Thyroid gland (tissue), 4 donors: Measurements from ENCODE around the gene CCL24. TPM values are rescaled to one million over a fixed set of nuclear protein-coding genes. Genes with fewer than 3 reads are reported as not detected.
"Not testable (repeated sequence)": the region's sequence is repeated elsewhere in the genome, so short reads cannot be mapped to it uniquely, and the experiment has no call there.

Experiments
- DNase-seq, 2 donors: peaks; one replicate each; pipeline ENCODE4 v3.0.0-alpha.2; 2019
- H3K27ac ChIP-seq, 3 donors: fragments of 200-600 bp; sonication (generic); 1 replicate in 2 of 3; 2 replicates in 1 of 3; pipeline ENCODE4 v1.5.1; 2016 to 2019; ENCODE audit warnings: mild to moderate bottlenecking in 1 of 3, moderate library complexity in 1 of 3
- H3K27me3 ChIP-seq: fragments of 200-600 bp; sonication (generic); one replicate; pipeline ENCODE4 v1.5.1; 2019
- H3K36me3 ChIP-seq, 2 donors: fragments of 200-600 bp; sonication (generic); one replicate each; pipeline ENCODE4 v1.5.1; 2016 to 2019
- H3K4me1 ChIP-seq, 2 donors: fragments of 200-600 bp; sonication (generic); one replicate each; pipeline ENCODE4 v1.5.1; 2017 to 2019
- H3K4me3 ChIP-seq, 3 donors: fragments of 200-600 bp; sonication (generic); replicated peaks in 1 of 3; 1 replicate in 2 of 3; 2 replicates in 1 of 3; pipeline ENCODE4 v1.5.1; 2016; ENCODE audit warnings: mild to moderate bottlenecking in 1 of 3
- H3K9me3 ChIP-seq: fragments of 200-600 bp; sonication (generic); one replicate; pipeline ENCODE4 v1.5.1; 2017
- POLR2A ChIP-seq, 2 donors: fragments of 450-650 bp; IDR thresholded peaks; one replicate each; pipeline ENCODE4 v1.6.1; 2017; ENCODE audit warnings: antibody characterized with exemption in 2 of 2, mild to moderate bottlenecking in 2 of 2, moderate library complexity in 1 of 2
- WGBS, 2 donors: methylation state at CpG; one replicate each; pipeline ENCODE4 v1.1.5; 2017; 5-methylcytosine and 5-hydroxymethylcytosine counted together
- intact Hi-C: fragments of 100-400 bp; cut with DNase I; formaldehyde crosslinking; loops from one replicate; pipeline ENCODE4 v1.15.1; 2023
- total RNA-seq, 4 donors: library from RNA; depleted of rRNA; stranded (reverse); fragments of >200 nt; gene quantifications; one replicate each; pipeline ENCODE4 v1.2.3, GENCODE V29; 2016
- TF ChIP-seq, protein P1 (sequence below), 6 experiments: fragments of 200-600 bp in 3 of 6; fragments of 450-650 bp in 3 of 6; sonication (generic) in 3 of 6; IDR thresholded peaks; one replicate each; pipeline ENCODE4 v1.5.1; 2016 to 2019; ENCODE audit warnings: antibody characterized with exemption in 6 of 6, mild to moderate bottlenecking in 2 of 6, inconsistent platforms in 1 of 6, moderate library complexity in 1 of 6

The CCL24 gene
- total RNA-seq, 4 donors from 2014 or later: not detected

DNA sequence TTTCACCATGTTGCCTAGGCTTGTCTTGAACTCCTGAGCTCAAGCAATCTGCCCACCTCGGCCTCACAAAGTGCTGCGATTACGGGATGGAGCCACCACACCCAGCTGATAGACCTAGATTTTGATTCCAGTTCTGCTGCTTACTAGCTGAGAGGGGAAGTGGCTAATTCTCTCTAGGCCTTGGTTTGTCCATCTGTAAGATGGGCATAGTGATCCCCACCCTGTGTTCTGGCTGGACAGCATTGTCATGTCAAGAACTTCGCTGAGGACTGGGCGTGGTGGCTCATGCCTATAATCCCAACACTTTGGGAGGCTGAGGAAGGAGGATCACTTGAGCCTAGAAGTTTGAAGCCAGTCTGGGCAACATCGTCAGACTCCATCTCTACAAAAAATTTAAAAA, 17.4 kb upstream of the CCL24 start:
- no peak overlapping the region for H3K4me3 ChIP-seq
- 90 to 97% methylated on average over 6 of the region's 6 CpGs for WGBS, 2 donors
- no peak overlapping the region for H3K27ac ChIP-seq
- no peaks in the 10 kb centered on the region for H3K4me1 ChIP-seq
- no peaks in the 10 kb centered on the region for H3K36me3 ChIP-seq
- H3K9me3 ChIP-seq: no peaks in the 10 kb centered on the region
- intact Hi-C loops: no loop called here
- TF ChIP-seq POLR2A (IDR thresholded peaks at IDR 0.05): no peak
- DNase-seq: no peak
- no peaks in the 10 kb centered on the region for H3K27me3 ChIP-seq

GRCh38 chr7:75829656-75830055, 16.1 kb upstream of the CCL24 start:
- WGBS, 2 donors: 59 to 75% methylated on average over 6 of the region's 6 CpGs
- H3K36me3 ChIP-seq, intact Hi-C loops, H3K4me3 ChIP-seq, H3K9me3 ChIP-seq, H3K4me1 ChIP-seq, DNase-seq, H3K27ac ChIP-seq, H3K27me3 ChIP-seq: not testable (repeated sequence)

- 56 to 59% methylated on average over 9 of the region's 9 CpGs for WGBS, 2 donors
- Histone ChIP-seq H3K36me3 (no peaks in the 10 kb centered on the region), H3K4me1 (no peaks in the 10 kb centered on the region), H3K9me3 (no peaks in the 10 kb centered on the region), H3K4me3 (no peak overlapping the region), H3K27ac (no peak overlapping the region), H3K27me3 (no peaks in the 10 kb centered on the region)
- DNase-seq: no peak
- TF ChIP-seq, protein P1, sequence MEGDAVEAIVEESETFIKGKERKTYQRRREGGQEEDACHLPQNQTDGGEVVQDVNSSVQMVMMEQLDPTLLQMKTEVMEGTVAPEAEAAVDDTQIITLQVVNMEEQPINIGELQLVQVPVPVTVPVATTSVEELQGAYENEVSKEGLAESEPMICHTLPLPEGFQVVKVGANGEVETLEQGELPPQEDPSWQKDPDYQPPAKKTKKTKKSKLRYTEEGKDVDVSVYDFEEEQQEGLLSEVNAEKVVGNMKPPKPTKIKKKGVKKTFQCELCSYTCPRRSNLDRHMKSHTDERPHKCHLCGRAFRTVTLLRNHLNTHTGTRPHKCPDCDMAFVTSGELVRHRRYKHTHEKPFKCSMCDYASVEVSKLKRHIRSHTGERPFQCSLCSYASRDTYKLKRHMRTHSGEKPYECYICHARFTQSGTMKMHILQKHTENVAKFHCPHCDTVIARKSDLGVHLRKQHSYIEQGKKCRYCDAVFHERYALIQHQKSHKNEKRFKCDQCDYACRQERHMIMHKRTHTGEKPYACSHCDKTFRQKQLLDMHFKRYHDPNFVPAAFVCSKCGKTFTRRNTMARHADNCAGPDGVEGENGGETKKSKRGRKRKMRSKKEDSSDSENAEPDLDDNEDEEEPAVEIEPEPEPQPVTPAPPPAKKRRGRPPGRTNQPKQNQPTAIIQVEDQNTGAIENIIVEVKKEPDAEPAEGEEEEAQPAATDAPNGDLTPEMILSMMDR (IDR thresholded peaks at IDR 0.05): no peak
- TF ChIP-seq POLR2A (IDR thresholded peaks at IDR 0.05): no peak
- intact Hi-C loops: no loop called here
Observed at GRCh38 chr7:75823198-75823910, 9.7 kb upstream of the CCL24 start.

DNA sequence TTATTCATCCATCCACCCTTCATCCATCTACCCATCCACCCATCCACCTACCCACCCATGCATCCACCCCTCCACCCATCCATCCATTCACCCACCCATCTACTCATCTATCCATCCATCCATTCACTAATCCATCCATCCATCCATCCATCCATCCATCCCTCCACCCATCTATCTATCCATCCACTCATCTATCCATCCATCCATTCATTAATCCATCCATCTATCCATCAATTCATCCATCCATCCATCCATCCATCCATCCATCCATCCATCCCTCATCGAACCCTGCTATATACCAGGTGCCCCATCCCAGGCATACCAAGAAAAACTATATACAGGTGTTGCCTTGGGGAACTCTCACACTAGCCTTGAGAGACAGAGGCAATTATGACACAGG, 7.1 kb upstream of the CCL24 start:
- Histone ChIP-seq H3K4me1 (no peaks in the 10 kb centered on the region), H3K4me3 (no peak overlapping the region), H3K27me3 (no peaks in the 10 kb centered on the region), H3K36me3 (no peaks in the 10 kb centered on the region), H3K27ac (no peak overlapping the region), H3K9me3 (no peaks in the 10 kb centered on the region)
- no peak for DNase-seq
- no peak for TF ChIP-seq POLR2A (IDR thresholded peaks at IDR 0.05)
- TF ChIP-seq, protein P1 (IDR thresholded peaks at IDR 0.05): no peak
- 95 to 97% methylated on average over 1 of the region's 1 CpG for WGBS, 2 donors
- intact Hi-C loops: no loop called here

DNA sequence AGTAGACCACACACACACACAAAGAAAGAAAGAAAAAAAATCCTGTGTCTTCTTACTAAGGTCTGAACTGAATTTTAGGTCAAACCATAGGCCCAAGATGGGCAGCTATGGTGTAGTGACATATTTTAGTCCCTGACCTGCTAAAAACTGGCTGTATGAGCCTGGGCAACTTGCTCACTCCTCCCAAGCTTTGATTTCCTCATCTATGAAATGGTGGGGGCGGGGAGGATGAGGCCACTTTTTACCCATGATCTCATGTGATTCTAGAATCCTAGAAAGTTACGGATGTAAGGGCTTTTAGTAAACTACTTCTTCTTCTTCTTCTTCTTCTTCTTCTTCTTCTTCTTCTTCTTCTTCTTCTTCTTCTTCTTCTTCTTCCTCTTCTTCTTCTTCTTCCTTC, 6.1 kb upstream of the CCL24 start:
- no peak overlapping the region for H3K27ac ChIP-seq
- H3K4me1 ChIP-seq: no peaks in the 10 kb centered on the region
- no peak overlapping the region for H3K4me3 ChIP-seq
- H3K36me3 ChIP-seq: no peaks in the 10 kb centered on the region
- no peak for DNase-seq
- no peaks in the 10 kb centered on the region for H3K27me3 ChIP-seq
- no peaks in the 10 kb centered on the region for H3K9me3 ChIP-seq
- intact Hi-C loops: no loop called here
- 72 to 74% methylated on average over 2 of the region's 2 CpGs for WGBS, 2 donors
- TF ChIP-seq, protein P1 (IDR thresholded peaks at IDR 0.05): no peak
- no peak for TF ChIP-seq POLR2A (IDR thresholded peaks at IDR 0.05)

- no peak for TF ChIP-seq POLR2A (IDR thresholded peaks at IDR 0.05)
- TF ChIP-seq, protein P1 (IDR thresholded peaks at IDR 0.05): no peak
- WGBS, 2 donors: 84 to 90% methylated on average over 5 of the region's 5 CpGs
- Histone ChIP-seq H3K4me1 (no peaks in the 10 kb centered on the region), H3K36me3 (no peaks in the 10 kb centered on the region), H3K27me3 (no peaks in the 10 kb centered on the region), H3K27ac (no peak overlapping the region), H3K4me3 (no peak overlapping the region), H3K9me3 (no peaks in the 10 kb centered on the region)
- intact Hi-C loops: no loop called here
- no peak for DNase-seq
Observed at GRCh38 chr7:75818472-75818871, 4.9 kb upstream of the CCL24 start.
